Suprapubic skin (tissue), 3 donors: ENCODE results near the gene RRP36.
A peak's percentile ranks its signal among the peaks of the same experiment; 100 is the strongest.

ENCODE experiments used
- CTCF ChIP-seq, 2 donors: fragments of 200-600 bp in 1 of 2; fragments of 450-650 bp in 1 of 2; sonication (generic) in 1 of 2; IDR thresholded peaks; one replicate each; pipeline ENCODE4 v1.5.1; 2016 to 2019; ENCODE audit warnings: antibody characterized with exemption in 2 of 2, mild to moderate bottlenecking in 1 of 2, moderate library complexity in 1 of 2
- EP300 ChIP-seq: sonication (generic); formaldehyde crosslinking; IDR thresholded peaks from one replicate; pipeline ENCODE4 v1.6.1; 2017; ENCODE audit warnings: antibody characterized with exemption
- POLR2A ChIP-seq, 2 donors: fragments of 450-650 bp; IDR thresholded peaks; one replicate each; pipeline ENCODE4 v1.6.1; 2017; ENCODE audit warnings: antibody characterized with exemption in 2 of 2, mild to moderate bottlenecking in 2 of 2, moderate library complexity in 2 of 2

GRCh38 chr6:43009124-43009523, 12.3 kb upstream of the RRP36 start:
- TF ChIP-seq CTCF (IDR thresholded peaks at IDR 0.05) (peak in 1 of 2 donors; percentile 23), EP300 (no peak), POLR2A (IDR thresholded peaks at IDR 0.05) (no peak)
